ENCODE data around the gene CMSS1.
"Not testable (repeated sequence)": the region's sequence is repeated elsewhere in the genome, so short reads cannot be mapped to it uniquely, and the experiment has no call there.

Gene CMSS1

DNA sequence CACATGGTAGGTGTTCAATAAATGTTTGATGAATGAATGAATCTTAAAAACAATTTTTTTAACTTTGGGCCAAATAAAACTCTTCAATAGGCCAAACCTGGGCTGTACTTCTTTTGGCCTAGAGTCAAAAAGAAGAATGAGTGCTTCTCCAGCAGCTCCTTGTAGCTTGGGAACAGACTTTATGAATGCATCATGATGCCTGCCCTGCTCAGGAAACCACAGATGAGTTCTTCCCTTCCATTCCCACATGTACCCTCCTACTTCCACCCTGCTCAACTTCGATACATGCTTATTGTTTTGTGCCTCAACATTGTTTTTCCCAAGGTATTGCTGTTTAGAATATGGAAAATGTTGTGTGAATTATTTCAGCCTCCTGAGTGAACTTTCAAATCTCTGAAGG, 209.7 kb downstream of the CMSS1 start:
- DNase-seq (ENCODE audit: low read depth), result no peak

DNA sequence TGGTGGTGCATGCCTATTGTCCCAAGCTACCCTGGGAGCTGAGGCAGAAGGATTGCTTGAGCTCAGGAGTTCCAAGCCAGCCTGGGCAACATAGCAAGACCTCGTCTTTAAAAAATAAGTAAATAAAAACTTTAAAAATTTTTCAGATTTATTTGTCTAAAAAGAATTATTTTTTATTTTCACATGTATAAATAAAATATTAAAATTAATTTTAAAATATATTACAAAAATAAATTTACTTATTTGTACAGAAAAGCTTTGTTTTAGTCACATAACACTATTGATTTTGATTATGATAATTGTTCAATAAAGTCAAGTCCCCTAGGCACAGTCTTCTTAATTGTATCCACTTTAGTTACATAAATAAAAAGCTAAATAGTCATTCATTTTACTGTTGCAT, 211.4 kb downstream of the CMSS1 start:
- DNase-seq (ENCODE audit: low read depth), result no peak

DNA sequence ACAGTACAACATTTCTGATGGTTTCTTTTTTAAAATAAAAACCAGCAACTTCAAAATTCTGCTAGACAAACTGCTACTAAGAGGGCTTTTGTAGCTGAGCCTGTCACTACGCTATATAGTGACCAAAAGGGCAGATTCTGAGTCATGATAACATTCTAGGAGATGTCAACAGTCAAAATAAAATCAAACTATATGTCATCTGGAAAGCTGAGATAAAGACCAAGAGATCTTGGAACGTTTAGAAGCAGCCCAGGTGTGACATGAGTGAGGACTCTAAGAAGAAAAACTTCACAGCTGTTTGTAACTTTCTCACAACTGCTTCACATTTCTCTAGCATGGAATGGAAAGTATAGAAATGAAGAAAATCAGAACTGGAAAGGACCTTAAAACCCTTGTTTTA, 212.0 kb downstream of the CMSS1 start:
- DNase-seq (ENCODE audit: low read depth), result no peak

DNA sequence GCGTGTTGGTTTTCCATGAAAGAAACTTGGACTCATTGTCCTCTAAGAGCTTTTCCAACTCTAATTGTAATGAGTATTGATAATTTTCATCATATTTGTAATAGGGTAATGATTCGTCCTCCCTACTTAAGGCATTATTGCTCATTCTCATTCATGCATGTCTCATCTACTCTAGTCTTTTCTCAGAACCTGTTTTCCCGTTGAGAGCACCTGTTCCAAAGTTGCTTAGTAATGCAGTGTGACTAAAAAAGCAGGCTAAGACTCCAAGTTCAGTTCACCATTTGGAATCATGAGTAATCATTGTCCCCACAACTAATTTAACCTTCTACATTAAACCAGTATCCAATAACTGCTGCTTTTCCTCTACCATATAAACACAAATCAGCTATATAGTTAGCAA, 212.7 kb downstream of the CMSS1 start:
- no peak for DNase-seq (ENCODE audit: low read depth)

DNA sequence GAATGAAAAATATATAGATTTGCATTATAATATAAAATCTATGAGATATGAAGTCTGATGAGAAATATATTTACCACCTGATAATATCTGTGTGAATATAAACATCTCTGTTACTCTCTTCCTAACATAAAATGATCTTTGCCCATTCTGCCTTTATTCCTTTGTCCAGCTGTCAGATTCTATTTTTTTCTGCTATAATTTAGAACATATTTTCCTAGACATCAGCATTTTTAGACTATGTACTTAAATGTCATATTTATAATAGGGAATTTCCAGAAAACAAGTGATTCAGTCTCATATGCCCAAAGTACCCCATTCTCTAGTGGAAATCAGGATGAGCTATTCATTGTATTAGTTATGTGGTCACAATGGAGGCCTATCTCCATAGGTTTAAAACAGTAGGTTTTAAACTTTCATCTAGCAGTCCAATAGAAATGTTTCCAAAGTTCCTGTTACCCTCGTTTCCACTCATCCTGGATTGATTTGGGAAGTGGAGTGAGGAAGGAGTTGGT, 213.3 kb downstream of the CMSS1 start:
- DNase-seq (ENCODE audit: low read depth), result no peak

DNA sequence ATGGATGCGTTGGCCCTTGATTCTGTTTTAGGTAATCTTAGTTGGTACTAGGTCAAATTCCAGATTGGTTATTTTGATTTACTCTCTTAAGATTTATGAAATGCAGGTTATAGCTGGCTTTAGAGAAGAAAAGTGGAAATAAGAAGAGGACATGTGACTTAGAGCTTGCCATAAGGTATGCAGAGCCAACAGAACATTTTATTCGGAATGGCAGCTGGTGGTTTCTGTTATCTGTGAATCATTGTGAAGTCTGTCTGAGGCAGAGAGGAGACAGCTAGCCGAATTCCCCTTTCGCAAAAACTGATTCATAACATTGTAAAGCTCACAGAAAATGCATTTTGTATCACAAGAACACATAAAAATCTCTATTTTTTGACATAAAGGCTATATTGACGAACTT, 214.6 kb downstream of the CMSS1 start:
- DNase-seq (ENCODE audit: low read depth), result no peak

DNA sequence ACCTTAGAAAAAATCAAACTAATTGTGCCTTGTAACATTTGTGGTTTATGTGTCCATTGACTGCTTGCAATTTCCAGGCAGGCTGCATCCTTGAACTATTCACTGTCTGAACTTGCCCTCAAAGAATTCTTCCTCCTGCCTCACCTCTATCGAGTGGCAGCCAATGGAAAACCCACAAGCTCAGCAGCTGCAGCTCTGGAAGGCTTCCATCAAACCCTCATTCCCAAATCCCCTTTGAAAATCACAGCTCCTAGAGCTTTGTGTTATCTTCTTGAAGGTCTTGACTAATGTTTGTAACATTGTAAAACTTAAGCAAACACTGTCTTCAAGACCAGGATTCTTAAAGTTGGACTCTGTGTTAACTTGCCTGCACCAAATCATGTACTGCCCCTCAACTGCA, 215.5 kb downstream of the CMSS1 start:
- DNase-seq (ENCODE audit: low read depth), result no peak

DNA sequence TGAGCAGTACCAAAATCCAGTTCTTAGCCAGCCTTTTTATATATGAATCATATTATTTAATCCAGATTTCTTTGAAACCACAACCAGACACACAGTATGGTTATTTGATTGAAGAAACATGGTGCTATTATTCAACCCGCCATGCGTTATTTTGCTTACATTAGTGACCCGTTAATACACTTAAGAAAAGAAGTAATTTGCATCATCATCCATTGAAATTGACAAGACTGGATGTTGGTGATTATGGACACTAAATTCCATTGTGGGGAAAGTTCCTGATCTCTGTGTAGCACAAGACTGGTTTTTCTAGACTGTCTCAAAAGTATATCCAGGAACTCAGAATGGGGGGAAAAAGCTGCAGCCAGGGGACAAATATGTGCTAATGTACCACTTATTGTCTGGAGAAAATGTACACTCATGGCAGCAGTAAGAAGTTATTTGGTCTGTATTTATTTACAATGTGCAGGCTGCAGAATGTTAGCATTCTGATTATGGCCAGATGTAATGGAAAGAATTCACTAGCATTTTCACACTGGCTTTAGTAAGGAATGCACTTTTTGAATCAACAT, 216.3 kb downstream of the CMSS1 start:
- DNase-seq (ENCODE audit: low read depth), result no peak

DNA sequence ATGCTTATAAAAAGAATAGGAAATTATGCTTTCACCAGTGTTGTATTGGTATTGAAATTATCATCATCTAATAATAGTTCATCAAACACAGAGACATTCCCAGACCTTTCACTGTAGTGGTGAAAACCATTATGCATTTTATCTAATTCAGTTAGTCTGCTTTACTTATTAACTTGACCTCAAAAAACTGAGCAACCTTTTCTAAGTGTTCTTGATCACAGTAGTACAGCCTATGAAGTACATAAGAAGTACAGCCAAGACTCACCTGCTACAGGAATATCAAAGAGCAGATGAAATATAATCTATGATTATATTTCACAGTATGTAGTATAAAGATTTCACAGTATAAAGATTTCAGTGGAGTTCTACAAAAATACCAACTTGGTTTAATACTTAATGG, 221.4 kb downstream of the CMSS1 start:
- no peak for DNase-seq (ENCODE audit: low read depth)

DNA sequence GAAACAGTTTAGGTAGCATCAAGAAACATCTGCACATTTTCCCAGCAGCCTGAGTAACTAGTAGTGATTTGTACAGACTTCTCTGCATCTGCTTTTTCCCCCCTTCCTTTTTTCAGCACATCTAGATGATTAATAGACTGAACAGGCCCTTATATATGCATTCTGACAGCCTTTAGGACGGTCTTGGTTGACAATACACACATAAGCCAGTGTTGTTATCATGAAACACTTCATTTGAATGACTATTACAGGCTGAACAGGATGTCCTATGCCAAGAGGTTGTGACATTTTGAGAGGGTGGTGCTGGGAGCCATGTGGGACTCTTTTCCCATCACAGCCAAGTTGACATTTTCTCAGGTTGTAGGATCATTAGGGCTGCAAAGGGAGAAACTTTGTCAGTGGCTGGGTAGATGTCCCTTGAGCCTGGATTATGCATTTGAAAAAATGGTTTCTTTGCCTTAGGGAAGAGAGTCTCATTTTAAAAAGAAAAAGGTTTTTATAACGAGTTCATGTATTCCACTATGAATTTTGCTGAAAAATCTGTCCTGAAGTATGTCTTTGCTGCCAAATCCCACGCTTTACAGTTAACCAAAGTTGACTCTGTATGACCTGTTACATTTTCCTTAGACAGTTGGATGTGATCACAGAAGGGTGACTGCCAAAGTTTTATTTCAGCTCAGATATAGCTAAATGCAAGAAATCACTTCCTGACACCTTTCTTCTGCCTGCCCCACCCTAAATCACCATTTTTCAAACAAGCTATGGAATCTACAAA, 223.0 kb downstream of the CMSS1 start:
- no peak for DNase-seq (ENCODE audit: low read depth)

DNA sequence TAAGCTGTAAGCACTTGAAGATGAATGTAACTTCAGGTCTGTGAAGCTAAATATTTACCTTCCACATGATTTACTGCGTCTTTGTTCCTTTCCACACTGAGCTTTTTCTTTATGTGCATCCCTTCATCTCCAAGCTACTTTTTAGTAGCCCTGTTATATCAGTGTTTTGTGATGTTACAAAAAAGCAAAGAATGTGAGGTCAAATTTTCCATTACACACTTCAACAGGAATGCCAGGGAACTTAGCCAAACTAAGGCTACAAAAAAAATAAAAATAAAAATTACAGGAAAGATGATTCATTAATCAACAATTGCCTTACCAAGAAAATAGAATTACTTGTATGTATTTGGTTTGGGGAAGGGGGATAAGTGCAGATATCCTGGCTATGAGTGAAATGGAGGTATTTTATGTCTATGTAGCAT, 223.7 kb downstream of the CMSS1 start:
- DNase-seq (ENCODE audit: low read depth), result no peak

DNA sequence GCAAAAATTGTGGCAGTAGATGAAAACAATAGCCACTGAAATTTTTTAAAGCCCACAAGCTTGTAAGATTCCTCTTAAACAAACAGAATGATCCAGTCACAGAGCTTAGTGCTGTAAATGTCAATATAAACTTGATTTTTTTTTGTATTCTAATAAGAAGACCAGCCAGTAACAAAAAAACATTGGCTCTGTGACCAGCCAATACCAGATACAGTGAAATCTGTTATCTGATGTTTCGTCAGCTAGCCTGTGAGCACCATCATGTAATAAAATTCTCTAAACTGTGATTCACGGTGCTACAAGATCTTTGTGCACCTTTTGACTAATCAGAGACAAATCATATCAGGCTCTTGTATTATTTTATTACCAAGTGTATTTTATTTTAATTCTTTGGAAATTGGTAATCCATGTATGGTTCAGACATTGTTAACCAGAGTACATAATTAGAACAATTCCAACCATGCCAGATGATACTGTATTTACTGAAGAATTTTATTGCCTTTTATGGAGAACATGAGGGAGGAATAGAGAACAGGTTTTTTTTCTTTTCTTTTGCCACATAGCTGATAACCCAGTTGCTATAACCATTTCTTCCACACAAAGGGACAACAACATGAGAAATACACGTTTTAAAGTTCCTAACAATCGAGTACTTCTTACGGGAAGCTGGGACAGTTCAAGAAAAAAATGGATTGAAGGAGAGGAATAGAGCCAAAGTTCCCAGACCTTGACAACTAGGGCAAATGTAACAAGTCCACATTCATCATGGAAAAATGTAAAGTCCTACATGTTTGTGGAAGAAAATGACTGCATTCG, 224.7 kb downstream of the CMSS1 start:
- DNase-seq (ENCODE audit: low read depth), result no peak

DNA sequence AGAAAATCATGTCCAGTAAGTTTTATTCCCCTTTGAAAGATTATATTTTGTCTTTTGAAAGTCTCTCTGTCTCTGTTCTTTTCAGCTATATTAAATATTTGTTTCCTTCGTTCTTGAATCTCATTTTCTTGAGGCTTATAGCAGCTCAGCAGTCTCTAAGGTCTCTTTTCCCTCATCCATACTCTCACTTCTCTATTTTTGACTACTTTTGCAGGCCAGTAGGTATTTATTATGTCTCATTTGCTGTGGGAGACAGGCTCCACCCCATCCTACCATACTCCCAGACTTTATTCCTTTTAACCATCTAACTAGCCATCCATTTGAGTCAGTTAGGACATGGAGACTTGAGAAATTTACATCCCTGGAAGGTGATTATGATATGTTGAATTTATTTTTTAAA, 225.6 kb downstream of the CMSS1 start:
- DNase-seq (ENCODE audit: low read depth), result no peak

DNA sequence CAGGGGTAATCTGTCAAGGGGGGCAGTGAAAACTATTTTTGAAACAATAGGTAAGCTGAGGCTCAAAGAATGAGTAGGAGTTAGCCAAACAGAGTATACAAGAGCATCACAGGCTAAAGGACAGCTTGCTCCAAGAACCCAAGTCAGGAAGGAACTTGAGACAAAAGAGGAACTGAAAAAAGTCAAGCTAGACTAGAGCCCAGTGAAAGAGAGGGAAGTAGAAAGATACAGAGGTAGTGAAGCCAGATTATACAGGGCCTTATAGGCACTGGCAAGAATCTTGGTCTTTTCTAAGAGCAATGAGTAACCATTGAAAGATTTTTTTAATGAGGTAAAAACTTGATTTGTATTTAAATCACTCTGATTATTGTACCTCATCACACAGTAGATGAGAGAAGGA, 226.7 kb downstream of the CMSS1 start:
- DNase-seq (ENCODE audit: low read depth), result no peak

DNA sequence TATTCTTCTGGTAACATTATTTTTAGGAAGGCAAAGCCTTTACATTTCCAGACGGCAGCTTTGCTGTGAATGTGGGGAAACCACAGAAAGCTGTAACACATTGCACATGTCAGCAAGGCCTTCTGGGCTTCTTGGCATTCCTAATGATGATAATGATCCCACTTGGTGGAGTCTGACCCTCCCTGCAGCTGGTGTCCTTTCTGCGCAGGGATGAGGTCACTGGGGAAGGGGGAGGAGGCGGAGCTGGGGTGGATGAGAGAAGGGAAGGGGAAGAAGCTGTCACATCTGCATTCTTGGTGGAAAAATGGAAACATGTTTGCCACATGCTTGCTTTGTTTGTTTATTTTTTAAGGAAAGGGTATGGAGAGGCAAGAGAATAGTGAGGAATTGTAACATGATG, 228.0 kb downstream of the CMSS1 start:
- no peak for DNase-seq (ENCODE audit: low read depth)

DNA sequence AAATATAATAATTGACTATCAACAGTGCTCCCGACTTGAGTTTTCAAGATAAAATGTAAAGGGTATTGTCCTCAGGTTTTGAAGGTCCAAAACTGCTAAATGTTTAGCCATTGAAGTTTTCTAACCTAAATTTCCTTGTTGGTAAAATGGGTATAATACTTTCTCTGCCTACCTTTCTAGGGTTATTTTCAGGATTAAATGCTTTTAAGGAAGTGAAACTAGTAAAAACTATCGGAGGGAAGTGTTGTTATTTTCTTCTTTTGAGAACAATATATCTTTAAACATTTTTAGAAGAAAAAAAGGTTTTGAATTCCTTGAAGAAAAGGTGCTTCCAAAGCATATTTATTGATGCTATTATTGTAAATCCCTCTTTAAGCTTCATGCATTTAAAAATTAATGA, 229.3 kb downstream of the CMSS1 start:
- DNase-seq (ENCODE audit: low read depth), result no peak

DNA sequence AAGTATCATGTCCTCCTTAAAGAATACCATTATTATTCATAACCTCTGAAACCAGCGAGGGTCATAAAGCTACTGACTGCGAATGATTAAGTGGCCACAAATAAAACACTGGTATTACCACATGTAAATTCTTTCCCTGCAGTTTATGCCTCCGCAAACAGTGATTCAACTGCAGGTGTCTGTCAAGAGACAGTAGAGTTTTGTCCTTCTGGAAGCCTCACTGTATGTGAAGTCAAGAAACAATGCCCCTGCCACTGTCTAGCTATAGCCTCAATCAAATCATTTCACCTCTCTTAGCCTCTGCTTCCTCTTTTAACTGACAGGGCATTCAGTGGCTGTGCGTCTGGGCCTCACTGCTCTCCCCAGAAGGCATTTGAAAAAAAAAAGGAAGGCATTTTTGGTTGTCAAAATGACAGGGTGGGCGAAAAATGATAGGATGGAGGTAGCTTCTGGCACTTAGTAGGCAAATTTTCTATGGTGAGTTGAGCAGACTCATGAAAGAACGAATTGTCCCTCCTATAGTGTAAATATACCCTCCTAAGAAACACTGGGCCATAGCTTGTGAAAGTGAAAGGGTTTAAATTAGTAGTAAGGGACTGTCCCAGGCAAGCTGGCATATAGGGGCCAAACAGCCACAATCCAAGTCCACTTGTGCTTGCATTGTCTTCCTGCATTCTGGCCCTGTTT, 229.9 kb downstream of the CMSS1 start:
- no peak for DNase-seq (ENCODE audit: low read depth)

DNA sequence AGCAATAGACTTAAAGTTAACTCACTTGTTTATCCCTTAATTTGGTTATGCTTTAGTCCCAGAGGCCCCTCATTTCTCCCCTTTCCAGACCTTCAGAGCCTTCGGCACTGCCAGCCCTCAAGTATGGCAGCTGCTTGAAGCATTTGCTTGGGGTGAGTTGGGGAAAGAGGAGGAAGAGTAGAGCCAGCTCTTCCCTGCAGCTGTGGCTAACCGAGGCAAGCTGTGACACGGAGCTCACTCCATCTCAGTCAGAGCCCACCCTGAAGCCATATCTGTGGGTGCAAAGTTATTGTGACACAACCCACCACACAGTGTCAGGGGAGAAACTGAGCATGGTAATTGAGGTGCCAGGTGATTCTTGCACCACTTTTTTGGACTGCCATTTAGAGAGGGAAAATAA, 230.6 kb downstream of the CMSS1 start:
- DNase-seq (ENCODE audit: low read depth), result no peak

DNA sequence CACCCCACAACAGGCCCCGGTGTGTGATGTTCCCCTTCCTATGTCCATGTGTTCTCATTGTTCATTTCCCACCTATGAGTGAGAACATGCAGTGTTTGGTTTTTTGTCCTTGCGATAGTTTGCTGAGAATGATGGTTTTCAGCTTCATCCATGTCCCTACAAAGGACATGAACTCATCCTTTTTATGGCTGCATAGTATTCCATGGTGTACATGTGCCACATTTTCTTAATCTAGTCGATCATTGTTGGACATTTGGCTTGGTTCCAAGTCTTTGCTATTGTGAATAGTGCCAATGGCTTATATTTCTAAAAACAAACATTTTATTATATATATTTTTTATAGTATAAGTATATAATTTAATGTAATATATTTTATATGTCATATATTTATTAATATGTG, 233.9 kb downstream of the CMSS1 start:
- not testable (repeated sequence) for DNase-seq (ENCODE audit: low read depth)

DNA sequence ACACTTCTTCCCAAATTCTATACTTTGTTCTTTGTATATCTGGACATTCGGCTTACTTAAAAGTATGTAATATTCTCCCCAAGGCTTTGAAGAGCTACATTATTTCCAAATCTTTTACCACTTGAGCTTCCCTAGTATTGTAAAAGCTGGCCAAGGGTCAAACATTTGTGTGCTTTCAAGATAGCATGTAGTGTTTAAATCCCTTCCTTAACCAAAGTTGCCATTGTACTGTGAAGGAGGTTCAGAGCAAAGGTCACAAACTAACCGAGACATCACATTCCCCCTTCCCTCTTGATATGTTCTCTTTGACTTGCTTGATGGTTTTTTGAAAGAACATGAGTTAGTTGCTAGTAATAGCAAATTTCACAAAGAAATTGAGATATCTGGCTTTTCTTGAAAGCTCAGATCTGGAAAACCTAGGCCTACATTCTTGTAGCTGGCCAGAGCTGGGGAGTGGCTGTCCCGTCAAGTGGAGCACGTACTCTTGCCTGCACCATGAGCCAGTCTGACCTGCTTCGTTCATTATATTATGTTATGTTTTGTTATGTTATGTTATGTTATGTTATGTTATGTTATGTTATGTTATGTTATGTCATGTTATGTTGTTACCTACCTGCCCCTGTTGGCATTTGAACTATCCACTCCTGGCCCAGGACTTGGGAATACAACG, 236.4 kb downstream of the CMSS1 start:
- no peak for DNase-seq (ENCODE audit: low read depth)

DNA sequence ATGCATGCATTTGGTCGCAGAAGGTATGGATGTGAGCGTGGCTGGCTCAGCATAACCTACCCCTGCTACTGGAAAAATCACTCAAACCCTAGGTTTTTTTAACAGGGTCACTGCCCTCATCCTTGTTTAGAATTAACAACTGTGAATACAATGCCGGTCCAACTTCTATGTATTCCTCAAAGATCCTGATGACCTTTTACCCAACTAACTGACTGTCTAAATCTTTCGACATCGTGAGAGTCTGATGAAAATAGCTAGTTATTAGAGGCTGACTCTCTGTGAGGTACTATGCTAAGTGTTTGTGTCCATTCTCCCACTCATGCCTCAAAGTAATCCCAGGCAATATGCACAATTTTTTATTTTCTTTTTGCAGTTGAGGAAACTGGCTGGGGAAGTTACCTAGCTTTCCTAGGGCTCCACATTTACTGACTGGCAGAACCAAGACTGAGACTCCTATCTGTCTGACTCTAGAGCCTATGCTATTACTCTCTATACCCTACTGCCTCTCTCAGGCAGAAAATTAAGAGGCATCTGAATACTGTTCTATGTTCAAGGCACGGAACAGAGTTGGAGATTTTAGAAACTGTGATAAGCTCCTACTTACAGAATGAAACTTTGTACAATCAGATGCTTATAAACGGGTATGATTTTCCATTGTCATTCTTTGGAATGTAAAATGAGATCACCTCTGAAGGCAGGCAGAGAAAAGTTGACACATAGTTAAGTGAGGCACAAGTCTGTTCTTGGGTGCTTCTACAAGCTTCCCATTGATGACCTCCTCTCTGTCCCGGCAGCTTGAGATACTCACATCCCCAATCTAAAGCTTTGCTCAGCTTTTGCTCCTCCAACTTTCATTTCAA, 240.3 kb downstream of the CMSS1 start:
- no peak for DNase-seq (ENCODE audit: low read depth)

Data from stimulated activated CD8-positive, alpha-beta memory T cell treated with anti-CD3 and anti-CD28 coated beads, Interleukin-4, amount 100 ng/mL, for 24 hours (primary cell).